ENCODE measurements around the gene ACKR4. TPM values are rescaled to one million over a fixed set of nuclear protein-coding genes. Genes with fewer than 3 reads are reported as not detected.

ACKR4 gene
- total RNA-seq, 4 donors from 2014 or later = 0.42 to 2.2 (median 0.84) TPM

- no peaks in the 10 kb centered on the region for H3K27me3 ChIP-seq
- intact Hi-C loops (cut with DNase I) = no loop called here
Observed at GRCh38 chr3:132592216-132592615, 4.9 kb upstream of the ACKR4 start.

GRCh38 chr3:132593241-132593946 is 3.7 kb upstream of the ACKR4 start:
- 29% methylated on average over 1 of the region's 1 CpG for WGBS
- H3K36me3 ChIP-seq = peaks cover 0 to 29% (median 11%) of the 10 kb centered on the region in 4 donors
- H3K4me3 ChIP-seq = no peak overlapping the region
- H3K9me3 ChIP-seq = no peaks in the 10 kb centered on the region
- intact Hi-C loops (cut with DNase I) = no loop called here
- no peaks in the 10 kb centered on the region for H3K27me3 ChIP-seq
- H3K4me1 ChIP-seq = peaks cover 0 to 12% (median 0%) of the 10 kb centered on the region in 4 donors
- H3K27ac ChIP-seq (replicated peaks in 1 of 4) = peak overlapping the region in 1 of 4 donors; percentile 18
- DNase-seq (ENCODE audit: extremely low spot score) = no peak
- TF ChIP-seq CTCF (IDR thresholded peaks at IDR 0.05) = no peak
- no peak for TF ChIP-seq EP300 (IDR thresholded peaks at IDR 0.05)
- TF ChIP-seq POLR2A (IDR thresholded peaks at IDR 0.05; ENCODE audit: low read depth) = no peak

More at GRCh38 chr3:132592216-132592615, 4.9 kb upstream of the ACKR4 start:
- no peak overlapping the region for H3K27ac ChIP-seq (replicated peaks in 1 of 4)
- peaks cover 0 to 12% (median 0%) of the 10 kb centered on the region in 4 donors for H3K4me1 ChIP-seq
- TF ChIP-seq CTCF (IDR thresholded peaks at IDR 0.05) (no peak), POLR2AphosphoS5 (IDR thresholded peaks at IDR 0.05) (no peak), POLR2A (IDR thresholded peaks at IDR 0.05; ENCODE audit: low read depth) (no peak), EP300 (IDR thresholded peaks at IDR 0.05) (no peak)
- H3K4me3 ChIP-seq = no peak overlapping the region
- peaks cover 0 to 28% (median 10%) of the 10 kb centered on the region in 4 donors for H3K36me3 ChIP-seq
- H3K9me3 ChIP-seq = no peaks in the 10 kb centered on the region
- no peak for DNase-seq (ENCODE audit: extremely low spot score)

DNA sequence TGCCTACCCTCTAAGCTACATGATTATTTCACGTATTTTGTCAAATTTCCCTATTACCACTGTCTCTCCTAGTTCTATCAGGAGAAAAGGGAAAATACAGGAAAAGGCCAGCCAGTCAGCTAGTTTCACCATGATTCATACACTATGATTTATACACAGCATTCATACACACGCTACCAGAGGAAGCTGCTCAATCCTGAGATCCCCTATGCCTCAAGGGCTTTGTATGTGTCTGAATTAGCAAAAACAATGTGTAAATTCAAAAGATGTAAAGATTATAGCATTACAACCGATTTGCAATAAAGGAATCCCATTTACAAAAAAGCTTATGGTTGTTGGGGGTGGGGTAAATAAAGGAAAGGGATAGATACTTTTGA is 3.1 kb upstream of the ACKR4 start:
- DNase-seq (ENCODE audit: extremely low spot score) = no peak
- H3K27ac ChIP-seq (replicated peaks in 1 of 4) = peak overlapping the region in 1 of 4 donors; percentile 18
- TF ChIP-seq POLR2A (IDR thresholded peaks at IDR 0.05; ENCODE audit: low read depth) = no peak
- TF ChIP-seq POLR2AphosphoS5 (IDR thresholded peaks at IDR 0.05) = no peak
- no peak for TF ChIP-seq EP300 (IDR thresholded peaks at IDR 0.05)
- no peak for TF ChIP-seq CTCF (IDR thresholded peaks at IDR 0.05)
- no peaks in the 10 kb centered on the region for H3K27me3 ChIP-seq
- H3K36me3 ChIP-seq = peaks cover 0 to 34% (median 13%) of the 10 kb centered on the region in 4 donors
- WGBS = 60% methylated on average over 3 of the region's 3 CpGs
- intact Hi-C loops (cut with DNase I) = no loop called here
- no peaks in the 10 kb centered on the region for H3K9me3 ChIP-seq
- H3K4me1 ChIP-seq = peaks cover 0 to 12% (median 0%) of the 10 kb centered on the region in 4 donors
- no peak overlapping the region for H3K4me3 ChIP-seq

GRCh38 chr3:132594498-132594897 is 2.6 kb upstream of the ACKR4 start:
- no peak for DNase-seq (ENCODE audit: extremely low spot score)
- H3K27me3 ChIP-seq = no peaks in the 10 kb centered on the region
- intact Hi-C loops (cut with DNase I) = no loop called here
- peaks cover 0 to 35% (median 17%) of the 10 kb centered on the region in 4 donors for H3K36me3 ChIP-seq
- H3K4me1 ChIP-seq = peaks cover 0 to 12% (median 0%) of the 10 kb centered on the region in 4 donors
- no peak for TF ChIP-seq POLR2A (IDR thresholded peaks at IDR 0.05; ENCODE audit: low read depth)
- no peak for TF ChIP-seq POLR2AphosphoS5 (IDR thresholded peaks at IDR 0.05)
- no peak for TF ChIP-seq EP300 (IDR thresholded peaks at IDR 0.05)
- TF ChIP-seq CTCF (IDR thresholded peaks at IDR 0.05) = no peak
- no peak overlapping the region for H3K27ac ChIP-seq (replicated peaks in 1 of 4)
- H3K4me3 ChIP-seq = no peak overlapping the region
- H3K9me3 ChIP-seq = no peaks in the 10 kb centered on the region

DNA sequence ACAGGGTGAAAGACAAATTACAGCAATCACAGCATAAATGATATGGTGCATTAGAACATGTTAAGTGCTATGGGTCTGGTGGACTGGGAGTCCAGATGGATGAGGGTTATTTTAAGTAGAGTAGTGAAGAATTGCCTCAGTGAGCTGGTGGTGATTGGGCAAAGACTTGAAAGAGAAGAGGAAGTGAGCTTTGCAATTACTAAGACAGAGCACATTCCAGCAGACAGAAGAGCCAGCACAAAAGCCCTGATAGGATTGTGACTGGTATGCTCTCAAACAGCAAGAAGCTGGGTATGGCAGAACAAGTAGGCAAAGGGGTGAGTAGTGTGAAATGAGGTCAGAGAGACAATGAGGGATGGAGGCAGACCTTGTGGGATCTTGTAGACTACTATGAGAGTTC is 2.1 kb upstream of the ACKR4 start:
- DNase-seq (ENCODE audit: extremely low spot score) = no peak
- intact Hi-C loops (cut with DNase I) = no loop called here
- TF ChIP-seq POLR2A (IDR thresholded peaks at IDR 0.05; ENCODE audit: low read depth) (no peak), POLR2AphosphoS5 (IDR thresholded peaks at IDR 0.05) (no peak), CTCF (IDR thresholded peaks at IDR 0.05) (no peak), EP300 (IDR thresholded peaks at IDR 0.05) (no peak)
- H3K4me3 ChIP-seq = no peak overlapping the region
- no peaks in the 10 kb centered on the region for H3K9me3 ChIP-seq
- H3K27me3 ChIP-seq = no peaks in the 10 kb centered on the region
- H3K4me1 ChIP-seq = peaks cover 0 to 12% (median 0%) of the 10 kb centered on the region in 4 donors
- H3K27ac ChIP-seq (replicated peaks in 1 of 4) = no peak overlapping the region
- H3K36me3 ChIP-seq = peaks cover 0 to 37% (median 17%) of the 10 kb centered on the region in 4 donors
